Hepatocyte (in vitro differentiated cells): ENCODE measurements around the gene ZFAND2A.

ENCODE experiments used
- CTCF ChIP-seq: fragments of 200-600 bp; sonication (generic); IDR thresholded peaks from 2 replicates; pipeline ENCODE4 v1.5.1; 2016; ENCODE audit warnings: antibody characterized with exemption, mild to moderate bottlenecking; ENCODE audit not compliant: poor library complexity
- EZH2 ChIP-seq: fragments of 200-600 bp; sonication (generic); IDR thresholded peaks from 2 replicates; pipeline ENCODE4 v1.6.1; 2016; ENCODE audit warnings: antibody characterized with exemption, mild to moderate bottlenecking, borderline replicate concordance
- EZH2phosphoT487 ChIP-seq: fragments of 200-600 bp; sonication (generic); IDR thresholded peaks from one replicate; pipeline ENCODE4 v1.6.1; 2018; ENCODE audit warnings: antibody characterized with exemption, mild to moderate bottlenecking, low read depth, moderate library complexity; ENCODE audit not compliant: unreplicated experiment, severe bottlenecking

- TF ChIP-seq CTCF (no peak), EZH2 (no peak), EZH2phosphoT487 (no peak)
Measured at GRCh38 chr7:1200045-1200444, 40.0 kb upstream of the ZFAND2A start.
